Adrenal gland (tissue), 12 donors: ENCODE results near the gene SLC5A6. TPM values are rescaled to one million over a fixed set of nuclear protein-coding genes. Genes with fewer than 3 reads are reported as not detected.
A peak's percentile ranks its signal among the peaks of the same experiment; 100 is the strongest.

Experiments used
- DNase-seq, 7 donors: peaks; one replicate each; pipeline ENCODE4 v3.0.0-alpha.2; 2019 to 2020
- H3K27ac ChIP-seq, 5 donors: fragments of 200-600 bp; sonication (generic) in 4 of 5; 1 replicate in 3 of 5; 2 replicates in 2 of 5; pipeline versions ENCODE4 v1.5.1 to v1.8.0; 2016 to 2020; ENCODE audit warnings: mild to moderate bottlenecking in 1 of 5
- H3K27me3 ChIP-seq: fragments of 200-600 bp; 2 replicates; pipeline ENCODE4 v1.8.0; 2021
- H3K36me3 ChIP-seq, 2 donors: fragments of 200-600 bp; replicated peaks in 1 of 2; 1 replicate in 1 of 2; 2 replicates in 1 of 2; pipeline versions ENCODE4 v1.5.1 to v1.8.0; 2018 to 2022
- H3K4me1 ChIP-seq, 2 donors: fragments of 200-600 bp; replicated peaks in 1 of 2; 1 replicate in 1 of 2; 2 replicates in 1 of 2; pipeline versions ENCODE4 v1.5.1 to v1.8.0; 2018 to 2021
- H3K4me3 ChIP-seq, 4 donors: fragments of 200-600 bp; sonication (generic) in 3 of 4; one replicate each; pipeline ENCODE4 v1.5.1; 2016 to 2018
- H3K9me3 ChIP-seq, 3 donors: fragments of 200-600 bp; sonication (generic) in 1 of 3; replicated peaks in 1 of 3; 1 replicate in 2 of 3; 2 replicates in 1 of 3; pipeline versions ENCODE4 v1.5.1 to v1.8.0; 2016 to 2021
- CTCF ChIP-seq, 6 experiments: fragments of 450-650 bp in 4 of 6; fragments of 200-600 bp in 2 of 6; sonication (generic) in 1 of 6; IDR thresholded peaks; 1 replicate in 5 of 6; 2 replicates in 1 of 6; pipeline versions ENCODE4 v1.5.1 to v1.8.0; 2016 to 2021; ENCODE audit warnings: antibody characterized with exemption in 6 of 6, mild to moderate bottlenecking in 2 of 6, moderate library complexity in 1 of 6
- POLR2A ChIP-seq, 2 donors: fragments of 450-650 bp; IDR thresholded peaks; one replicate each; pipeline ENCODE4 v1.6.1; 2017; ENCODE audit warnings: antibody characterized with exemption in 2 of 2, mild to moderate bottlenecking in 2 of 2, moderate library complexity in 1 of 2
- WGBS, 4 donors: extraction: QIAGEN DNeasy Blood & Tissue Kit in 2 of 4; methylation state at CpG; one replicate each; pipeline versions ENCODE4 v1.1.5 to v1.1.7; 2013 to 2017; 5-methylcytosine and 5-hydroxymethylcytosine counted together
- intact Hi-C, 2 donors: fragments of 100-400 bp; cut with DNase I; formaldehyde crosslinking; loops; one replicate each; pipeline versions ENCODE4 v1.14.1 to v1.15.0; 2022 to 2023
- polyA plus RNA-seq, 3 donors: library from polyadenylated mRNA; stranded (reverse); fragments of 200-250 nt in 2 of 3; fragments of 350-450 nt in 1 of 3; fragmentation: Illumina TruSeq in 1 of 3; extraction: RNeasy Lipid Tissue Mini Kit (QIAGEN cat#74804) in 1 of 3; gene quantifications; one replicate each; pipeline ENCODE4 v1.2.3, GENCODE V29; 2013 to 2014
- total RNA-seq, 9 donors: library from RNA; depleted of rRNA in 4 of 9; stranded (reverse); fragments of >200 nt in 4 of 9; fragments of 120-200 nt in 1 of 9; fragmentation: NEBNext Ultra II Directional in 1 of 9; extraction: Animal tissue kit (Norgen Biotek cat#: 25700) in 1 of 9; gene quantifications; one replicate each; pipeline versions ENCODE4 v1.1.0 to v1.2.4, GENCODE V29; 2013 to 2023
- donor health status: healthy with polysubstance abuse.
- donor health status: Bipolar disorder and iron deficiency.
- donor health status: DM: yes; HTN: yes; CAD: no.
- donor health status: DM: no; HTN: no; CAD: no.
- donor health status: DM: no; HTN: no; CAD: no.
- donor health status: DM: yes; HTN: yes; CAD: no.

SLC5A6 gene
- total and polyA plus RNA-seq, 12 donors: 13.5 to 35.0 (median 18.3) TPM

GRCh38 chr2:27164960-27165763, 46.9 kb downstream of the SLC5A6 start:
- Histone ChIP-seq H3K4me1 (peaks cover 0 to 3% of the 10 kb centered on the region in 2 donors), H3K9me3 (no peaks in the 10 kb centered on the region), H3K4me3 (no peak overlapping the region), H3K27ac (no peak overlapping the region), H3K27me3 (no peaks in the 10 kb centered on the region), H3K36me3 (no peaks in the 10 kb centered on the region)
- intact Hi-C loops: no loop called here
- WGBS, 4 donors: 90 to 92% (median 91%) methylated on average over 8 of the region's 8 CpGs
- TF ChIP-seq CTCF (IDR thresholded peaks at IDR 0.05) (no peak), POLR2A (IDR thresholded peaks at IDR 0.05) (no peak)
- DNase-seq: no peak

- H3K4me3 ChIP-seq: no peak overlapping the region
- intact Hi-C loops: no loop called here
- H3K27ac ChIP-seq: no peak overlapping the region
- no peak for DNase-seq
- H3K36me3 ChIP-seq: no peaks in the 10 kb centered on the region
- H3K9me3 ChIP-seq: no peaks in the 10 kb centered on the region
- 80 to 86% (median 81%) methylated on average over 15 of the region's 15 CpGs for WGBS, 4 donors
- TF ChIP-seq CTCF (IDR thresholded peaks at IDR 0.05) (no peak), POLR2A (IDR thresholded peaks at IDR 0.05) (peak in 1 of 2 donors; percentile 6)
- no peaks in the 10 kb centered on the region for H3K27me3 ChIP-seq
- H3K4me1 ChIP-seq: no peaks in the 10 kb centered on the region
Observed at GRCh38 chr2:27162151-27163121, 49.6 kb downstream of the SLC5A6 start.

GRCh38 chr2:27160191-27160590, 51.9 kb downstream of the SLC5A6 start:
- no peaks in the 10 kb centered on the region for H3K27me3 ChIP-seq
- no peak overlapping the region for H3K4me3 ChIP-seq
- intact Hi-C loops: no loop called here
- H3K9me3 ChIP-seq: no peaks in the 10 kb centered on the region
- H3K27ac ChIP-seq: no peak overlapping the region
- H3K4me1 ChIP-seq: no peaks in the 10 kb centered on the region
- TF ChIP-seq POLR2A (IDR thresholded peaks at IDR 0.05) (no peak), CTCF (IDR thresholded peaks at IDR 0.05) (no peak)
- 86 to 93% (median 87%) methylated on average over 9 of the region's 9 CpGs for WGBS, 4 donors
- DNase-seq: no peak
- H3K36me3 ChIP-seq: no peaks in the 10 kb centered on the region

- TF ChIP-seq POLR2A (IDR thresholded peaks at IDR 0.05): no peak
- Histone ChIP-seq H3K4me3 (no peak overlapping the region), H3K9me3 (no peaks in the 10 kb centered on the region), H3K27ac (no peak overlapping the region), H3K4me1 (peaks cover 0 to 4% of the 10 kb centered on the region in 2 donors), H3K36me3 (no peaks in the 10 kb centered on the region), H3K27me3 (no peaks in the 10 kb centered on the region)
- intact Hi-C loops: no loop called here
- WGBS, 4 donors: 76 to 100% (median 80%) methylated on average over 1 to 6 of the region's 6 CpGs
- no peak for DNase-seq
Observed at GRCh38 chr2:27159271-27159670, 52.8 kb downstream of the SLC5A6 start.
